ENCODE results near the gene USP3. TPM values are rescaled to one million over a fixed set of nuclear protein-coding genes. Genes with fewer than 3 reads are reported as not detected.
"Not testable (repeated sequence)": the region's sequence is repeated elsewhere in the genome, so short reads cannot be mapped to it uniquely, and the experiment has no call there.

USP3 gene
- polyA plus RNA-seq, 4 donors = 24.7 to 36.1 (median 28.9) TPM

DNA sequence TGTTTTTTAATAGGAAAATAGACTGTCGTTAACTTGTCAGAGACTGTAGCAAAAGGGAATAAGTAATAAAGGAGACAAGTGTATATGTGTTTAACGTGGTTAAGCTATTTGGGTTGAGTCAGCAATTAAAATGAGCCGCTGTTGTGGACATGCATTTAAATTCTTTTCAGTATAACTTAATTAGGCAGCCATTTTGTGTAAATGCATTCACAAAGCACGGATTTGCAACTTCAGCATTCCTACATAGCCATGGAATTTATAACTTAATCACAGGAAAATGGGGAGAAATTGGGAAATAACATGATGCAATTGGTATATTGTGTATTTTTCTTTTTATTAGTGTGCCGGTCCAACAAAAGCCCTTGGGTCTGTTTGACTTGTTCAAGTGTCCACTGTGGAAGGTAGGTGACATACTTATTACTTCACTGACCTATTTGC lies 27.9 kb downstream of the USP3 start:
- Histone ChIP-seq H3K4me3 (ENCODE audit: low read depth in 1 of 3, low read length in 3 of 3) (no peak overlapping the region), H3K4me1 (ENCODE audit: control insufficient read depth in 3 of 3, insufficient read depth in 2 of 3, low read depth in 1 of 3, low read length in 2 of 3) (peaks cover 0 to 8% (median 0%) of the 10 kb centered on the region in 3 donors), H3K36me3 (ENCODE audit: control insufficient read depth in 3 of 3, insufficient read depth in 2 of 3, low read depth in 1 of 3, low read length in 3 of 3) (peaks cover 0 to 6% (median under 1%) of the 10 kb centered on the region in 3 donors), H3K27me3 (ENCODE audit: control insufficient read depth in 3 of 3, insufficient read depth in 3 of 3, low read length in 3 of 3) (no peaks in the 10 kb centered on the region), H3K9me3 (ENCODE audit: control insufficient read depth in 2 of 2, insufficient read depth in 1 of 2, low read depth in 1 of 2, low read length in 1 of 2) (no peaks in the 10 kb centered on the region), H3K27ac (ENCODE audit: low read depth in 1 of 3, low read length in 2 of 3) (no peak overlapping the region)
- FAIRE-seq (no peak), DNase-seq (no peak)
- WGBS, 3 donors = 82 to 83% (median 83%) methylated on average over 5 of the region's 5 CpGs

DNA sequence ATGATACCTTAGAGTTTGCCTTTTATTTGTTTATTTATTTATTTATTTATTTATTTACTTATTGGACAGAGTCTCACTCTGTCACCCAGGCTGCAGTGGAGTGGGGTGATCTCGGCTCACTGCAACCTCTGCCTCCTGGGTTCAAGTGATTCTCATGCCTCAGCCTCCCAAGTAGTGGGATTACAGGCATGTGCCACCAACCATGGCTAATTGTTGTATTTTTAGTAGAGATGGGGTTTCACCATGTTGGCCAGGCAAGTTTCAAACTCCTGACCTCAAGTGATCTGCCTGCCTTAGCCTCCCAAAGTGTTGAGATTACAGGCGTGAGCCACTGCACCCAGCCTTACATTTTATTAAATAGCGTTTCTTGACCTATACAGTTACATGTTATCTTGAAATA lies 30.5 kb downstream of the USP3 start:
- not testable (repeated sequence) for DNase-seq; H3K9me3 ChIP-seq (ENCODE audit: control insufficient read depth in 2 of 2, insufficient read depth in 1 of 2, low read depth in 1 of 2, low read length in 1 of 2); H3K27me3 ChIP-seq (ENCODE audit: control insufficient read depth in 3 of 3, insufficient read depth in 3 of 3, low read length in 3 of 3); H3K4me3 ChIP-seq (ENCODE audit: low read depth in 1 of 3, low read length in 3 of 3); H3K4me1 ChIP-seq (ENCODE audit: control insufficient read depth in 3 of 3, insufficient read depth in 2 of 3, low read depth in 1 of 3, low read length in 2 of 3); H3K36me3 ChIP-seq (ENCODE audit: control insufficient read depth in 3 of 3, insufficient read depth in 2 of 3, low read depth in 1 of 3, low read length in 3 of 3); H3K27ac ChIP-seq (ENCODE audit: low read depth in 1 of 3, low read length in 2 of 3); FAIRE-seq
- 90 to 92% (median 91%) methylated on average over 3 of the region's 3 CpGs for WGBS, 3 donors

GRCh38 chr15:63535689-63536088 lies 31.3 kb downstream of the USP3 start:
- peaks cover 6 to 13% (median 8%) of the 10 kb centered on the region in 3 donors for H3K36me3 ChIP-seq (ENCODE audit: control insufficient read depth in 3 of 3, insufficient read depth in 2 of 3, low read depth in 1 of 3, low read length in 3 of 3)
- WGBS, 3 donors = 80 to 91% (median 91%) methylated on average over 3 of the region's 3 CpGs
- DNase-seq = no peak
- no peaks in the 10 kb centered on the region for H3K9me3 ChIP-seq (ENCODE audit: control insufficient read depth in 2 of 2, insufficient read depth in 1 of 2, low read depth in 1 of 2, low read length in 1 of 2)
- no peak overlapping the region for H3K4me3 ChIP-seq (ENCODE audit: low read depth in 1 of 3, low read length in 3 of 3)
- H3K4me1 ChIP-seq (ENCODE audit: control insufficient read depth in 3 of 3, insufficient read depth in 2 of 3, low read depth in 1 of 3, low read length in 2 of 3) = peaks cover 0 to 8% (median 0%) of the 10 kb centered on the region in 3 donors
- FAIRE-seq = no peak
- H3K27ac ChIP-seq (ENCODE audit: low read depth in 1 of 3, low read length in 2 of 3) = no peak overlapping the region
- H3K27me3 ChIP-seq (ENCODE audit: control insufficient read depth in 3 of 3, insufficient read depth in 3 of 3, low read length in 3 of 3) = no peaks in the 10 kb centered on the region

GRCh38 chr15:63538876-63539275 lies 34.5 kb downstream of the USP3 start:
- peak in 1 of 2 donors; percentile 49 for DNase-seq
- H3K9me3 ChIP-seq (ENCODE audit: control insufficient read depth in 2 of 2, insufficient read depth in 1 of 2, low read depth in 1 of 2, low read length in 1 of 2) = no peaks in the 10 kb centered on the region
- H3K27me3 ChIP-seq (ENCODE audit: control insufficient read depth in 3 of 3, insufficient read depth in 3 of 3, low read length in 3 of 3) = no peaks in the 10 kb centered on the region
- WGBS, 3 donors = 67 to 73% (median 72%) methylated on average over 3 of the region's 3 CpGs
- H3K36me3 ChIP-seq (ENCODE audit: control insufficient read depth in 3 of 3, insufficient read depth in 2 of 3, low read depth in 1 of 3, low read length in 3 of 3) = peaks cover 6 to 15% (median 8%) of the 10 kb centered on the region in 3 donors
- peaks cover 0 to 5% (median 0%) of the 10 kb centered on the region in 3 donors for H3K4me1 ChIP-seq (ENCODE audit: control insufficient read depth in 3 of 3, insufficient read depth in 2 of 3, low read depth in 1 of 3, low read length in 2 of 3)
- H3K4me3 ChIP-seq (ENCODE audit: low read depth in 1 of 3, low read length in 3 of 3) = no peak overlapping the region
- no peak for FAIRE-seq
- H3K27ac ChIP-seq (ENCODE audit: low read depth in 1 of 3, low read length in 2 of 3) = no peak overlapping the region

GRCh38 chr15:63539521-63539920 lies 35.1 kb downstream of the USP3 start:
- H3K27ac ChIP-seq (ENCODE audit: low read depth in 1 of 3, low read length in 2 of 3) = no peak overlapping the region
- no peaks in the 10 kb centered on the region for H3K9me3 ChIP-seq (ENCODE audit: control insufficient read depth in 2 of 2, insufficient read depth in 1 of 2, low read depth in 1 of 2, low read length in 1 of 2)
- WGBS, 3 donors = 72 to 86% (median 85%) methylated on average over 6 of the region's 6 CpGs
- DNase-seq (no peak), FAIRE-seq (no peak)
- H3K4me1 ChIP-seq (ENCODE audit: control insufficient read depth in 3 of 3, insufficient read depth in 2 of 3, low read depth in 1 of 3, low read length in 2 of 3) = peaks cover 0 to 5% (median 0%) of the 10 kb centered on the region in 3 donors
- no peak overlapping the region for H3K4me3 ChIP-seq (ENCODE audit: low read depth in 1 of 3, low read length in 3 of 3)
- H3K36me3 ChIP-seq (ENCODE audit: control insufficient read depth in 3 of 3, insufficient read depth in 2 of 3, low read depth in 1 of 3, low read length in 3 of 3) = peaks cover 6 to 15% (median 8%) of the 10 kb centered on the region in 3 donors
- no peaks in the 10 kb centered on the region for H3K27me3 ChIP-seq (ENCODE audit: control insufficient read depth in 3 of 3, insufficient read depth in 3 of 3, low read length in 3 of 3)

DNA sequence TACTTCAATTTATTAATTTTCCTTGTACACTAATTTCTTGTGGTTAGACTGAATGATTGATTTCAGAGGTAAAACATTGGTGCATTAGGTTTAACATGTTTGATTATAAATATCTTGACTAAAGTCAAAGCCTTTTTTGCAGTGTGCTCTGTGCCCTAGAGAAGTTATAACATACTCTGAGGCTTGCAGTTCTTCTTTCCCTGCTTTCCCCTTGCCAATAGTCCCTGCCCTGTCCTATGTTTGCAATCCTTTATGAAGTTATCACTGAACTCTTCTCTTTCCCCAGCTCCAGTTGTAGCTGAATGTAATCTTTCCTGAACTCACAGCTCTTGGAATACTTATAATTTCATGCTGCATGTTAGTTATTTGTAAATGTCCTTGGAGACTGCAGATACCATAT lies 35.6 kb downstream of the USP3 start:
- H3K27ac ChIP-seq (ENCODE audit: low read depth in 1 of 3, low read length in 2 of 3) = no peak overlapping the region

DNA sequence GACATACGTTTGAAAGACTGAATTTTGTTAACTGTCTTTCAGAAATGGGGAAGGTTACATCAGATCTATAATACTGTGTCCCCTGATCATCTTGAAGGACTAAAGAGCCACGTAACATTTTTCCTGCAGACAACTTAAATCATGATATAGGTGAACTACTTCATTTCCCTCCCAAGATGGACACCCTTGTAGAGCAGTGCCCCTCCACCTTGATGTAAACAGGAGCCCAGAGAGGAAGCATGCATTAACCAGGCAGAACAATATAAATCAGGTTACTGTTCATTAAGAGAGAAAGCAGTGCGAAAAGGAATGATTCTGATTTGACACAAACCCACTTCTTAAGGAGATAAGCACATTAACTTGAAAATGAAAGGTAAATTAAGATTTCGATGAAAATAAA lies 36.1 kb downstream of the USP3 start:
- no peak overlapping the region for H3K4me3 ChIP-seq (ENCODE audit: low read depth in 1 of 3, low read length in 3 of 3)
- peaks cover 6 to 15% (median 8%) of the 10 kb centered on the region in 3 donors for H3K36me3 ChIP-seq (ENCODE audit: control insufficient read depth in 3 of 3, insufficient read depth in 2 of 3, low read depth in 1 of 3, low read length in 3 of 3)
- WGBS, 3 donors = 83 to 85% (median 85%) methylated on average over 4 of the region's 4 CpGs
- FAIRE-seq (no peak), DNase-seq (no peak)
- H3K27me3 ChIP-seq (ENCODE audit: control insufficient read depth in 3 of 3, insufficient read depth in 3 of 3, low read length in 3 of 3) = no peaks in the 10 kb centered on the region
- no peak overlapping the region for H3K27ac ChIP-seq (ENCODE audit: low read depth in 1 of 3, low read length in 2 of 3)
- H3K4me1 ChIP-seq (ENCODE audit: control insufficient read depth in 3 of 3, insufficient read depth in 2 of 3, low read depth in 1 of 3, low read length in 2 of 3) = peaks cover 0 to 4% (median 0%) of the 10 kb centered on the region in 3 donors
- no peaks in the 10 kb centered on the region for H3K9me3 ChIP-seq (ENCODE audit: control insufficient read depth in 2 of 2, insufficient read depth in 1 of 2, low read depth in 1 of 2, low read length in 1 of 2)

More for the DNA sequence above, 35.6 kb downstream of the USP3 start:
- no peaks in the 10 kb centered on the region for H3K9me3 ChIP-seq (ENCODE audit: control insufficient read depth in 2 of 2, insufficient read depth in 1 of 2, low read depth in 1 of 2, low read length in 1 of 2)
- no peak overlapping the region for H3K4me3 ChIP-seq (ENCODE audit: low read depth in 1 of 3, low read length in 3 of 3)
- FAIRE-seq (no peak), DNase-seq (no peak)
- peaks cover 6 to 15% (median 8%) of the 10 kb centered on the region in 3 donors for H3K36me3 ChIP-seq (ENCODE audit: control insufficient read depth in 3 of 3, insufficient read depth in 2 of 3, low read depth in 1 of 3, low read length in 3 of 3)
- peaks cover 0 to 5% (median 0%) of the 10 kb centered on the region in 3 donors for H3K4me1 ChIP-seq (ENCODE audit: control insufficient read depth in 3 of 3, insufficient read depth in 2 of 3, low read depth in 1 of 3, low read length in 2 of 3)
- H3K27me3 ChIP-seq (ENCODE audit: control insufficient read depth in 3 of 3, insufficient read depth in 3 of 3, low read length in 3 of 3) = no peaks in the 10 kb centered on the region

- WGBS, 3 donors = 66 to 81% (median 75%) methylated on average over 5 of the region's 5 CpGs
- no peak overlapping the region for H3K4me3 ChIP-seq (ENCODE audit: low read depth in 1 of 3, low read length in 3 of 3)
- H3K9me3 ChIP-seq (ENCODE audit: control insufficient read depth in 2 of 2, insufficient read depth in 1 of 2, low read depth in 1 of 2, low read length in 1 of 2) = no peaks in the 10 kb centered on the region
- H3K27ac ChIP-seq (ENCODE audit: low read depth in 1 of 3, low read length in 2 of 3) = no peak overlapping the region
- H3K4me1 ChIP-seq (ENCODE audit: control insufficient read depth in 3 of 3, insufficient read depth in 2 of 3, low read depth in 1 of 3, low read length in 2 of 3) = no peaks in the 10 kb centered on the region
- FAIRE-seq (no peak), DNase-seq (no peak)
- H3K36me3 ChIP-seq (ENCODE audit: control insufficient read depth in 3 of 3, insufficient read depth in 2 of 3, low read depth in 1 of 3, low read length in 3 of 3) = peaks cover 3 to 12% (median 8%) of the 10 kb centered on the region in 3 donors
- no peaks in the 10 kb centered on the region for H3K27me3 ChIP-seq (ENCODE audit: control insufficient read depth in 3 of 3, insufficient read depth in 3 of 3, low read length in 3 of 3)
Measured at GRCh38 chr15:63544258-63545026, 40.0 kb downstream of the USP3 start.
